NCI-H510A treated with DMSO at 0.1 percent for 48 hours (cell line): ENCODE measurements around the gene CST3.

ENCODE experiments used
- DNase-seq: peaks from one replicate; lab custom pipeline; 2025; lab: John Stamatoyannopoulos, UW

The CST3 gene

GRCh38 chr20:23602241-23602640 is 35.5 kb downstream of the CST3 start:
- DNase-seq: no peak

GRCh38 chr20:23601715-23602114 is 36.0 kb downstream of the CST3 start:
- no peak for DNase-seq

- DNase-seq: no peak
Measured at GRCh38 chr20:23598481-23598880, 39.3 kb downstream of the CST3 start.

- DNase-seq: no peak
Measured at GRCh38 chr20:23596579-23597250, 41.0 kb downstream of the CST3 start.

GRCh38 chr20:23595941-23596340 is 41.8 kb downstream of the CST3 start:
- no peak for DNase-seq

GRCh38 chr20:23588434-23589403 is 49.0 kb downstream of the CST3 start:
- no peak for DNase-seq

GRCh38 chr20:23587631-23588030 is 50.1 kb downstream of the CST3 start:
- no peak for DNase-seq

- DNase-seq: no peak
Measured at GRCh38 chr20:23586735-23587525, 50.8 kb downstream of the CST3 start.

- no peak for DNase-seq
Measured at GRCh38 chr20:23585808-23586734, 51.7 kb downstream of the CST3 start.

GRCh38 chr20:23585449-23585807 is 52.3 kb downstream of the CST3 start:
- no peak for DNase-seq

GRCh38 chr20:23584434-23585199 is 53.1 kb downstream of the CST3 start:
- no peak for DNase-seq
